ENCODE data around the gene FKBP4.

DNA sequence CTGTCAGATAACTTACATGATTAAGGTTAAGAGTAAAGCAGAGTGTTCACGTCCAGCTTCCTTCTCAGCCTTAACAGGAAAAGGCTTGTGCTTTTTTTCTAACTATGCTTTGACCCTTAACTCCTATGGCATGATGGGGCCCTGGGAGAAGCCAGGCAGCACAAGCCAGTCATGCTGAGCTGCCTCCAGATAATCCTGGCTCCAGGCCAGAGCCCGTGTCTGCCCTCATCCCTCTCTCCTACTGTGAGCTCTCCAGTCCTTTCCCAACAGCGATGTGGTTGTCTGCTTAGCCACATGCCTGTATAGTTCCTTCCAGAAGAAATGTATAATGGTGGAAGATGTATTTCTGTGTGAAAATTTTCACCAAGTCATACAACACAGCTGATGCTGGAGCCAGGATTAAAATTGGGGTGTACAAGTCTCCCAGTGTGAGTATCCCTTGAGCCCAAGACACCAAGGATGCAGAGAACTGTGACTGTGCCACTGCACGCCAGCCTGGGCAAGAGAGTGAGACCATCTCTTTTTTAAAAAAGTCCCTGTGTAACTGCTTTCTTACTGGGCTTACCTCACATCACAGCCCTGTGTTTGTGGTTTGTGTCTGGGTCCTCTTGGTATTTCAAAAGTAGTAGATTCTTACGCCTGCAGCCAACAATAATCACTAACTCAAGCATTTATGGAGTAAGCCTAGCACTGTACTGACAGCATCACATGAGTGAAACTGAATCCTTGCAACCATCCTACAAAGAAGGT, 9.8 kb downstream of the FKBP4 start:
- TF ChIP-seq CTCF (IDR thresholded peaks at IDR 0.05) (no peak), POLR2AphosphoS5 (IDR thresholded peaks at IDR 0.05; ENCODE audit: insufficient read depth in 1 of 2, low read depth in 1 of 2) (no peak)

Measured in vagina (tissue), 2 donors.